Muscle of back (tissue), 11 donors: ENCODE measurements around the gene AP4S1. TPM values are rescaled to one million over a fixed set of nuclear protein-coding genes. Genes with fewer than 3 reads are reported as not detected.
A peak's percentile ranks its signal among the peaks of the same experiment; 100 is the strongest.

ENCODE experiments used
- DNase-seq, 3 donors: peaks; one replicate each; pipeline versions ENCODE4 v3.0.0 to v3.0.0-alpha.2; 2013
- polyA plus RNA-seq, 10 donors: library from polyadenylated mRNA; unstranded; fragments of 120-200 nt; gene quantifications; one replicate each; pipeline ENCODE4 v1.2.1, GENCODE V29; 2013; ENCODE audit not compliant: insufficient read length in 10 of 10

Gene AP4S1
- polyA plus RNA-seq, 10 donors: 12.7 to 17.9 (median 14.2) TPM

- DNase-seq: peak in 2 of 3 donors; percentile 8 to 9
These were observed 103.4 kb downstream of the AP4S1 start for GRCh38 chr14:31128601-31129526.

- DNase-seq: no peak
These were observed 107.7 kb downstream of the AP4S1 start for GRCh38 chr14:31133133-31133532.

- no peak for DNase-seq
These were observed 111.9 kb downstream of the AP4S1 start for GRCh38 chr14:31137214-31137889.

- no peak for DNase-seq
These were observed 112.9 kb downstream of the AP4S1 start for GRCh38 chr14:31138301-31138700.

- no peak for DNase-seq
These were observed 113.9 kb downstream of the AP4S1 start for GRCh38 chr14:31139301-31139847.

GRCh38 chr14:31142455-31143087 lies 117.1 kb downstream of the AP4S1 start:
- no peak for DNase-seq

Other genes starting within 250 kb of the AP4S1 start
- gene COCH, start 151.1 kb upstream of the AP4S1 start, polyA plus RNA-seq: 1 to 10 TPM; 5.2 to 8.3 (median 7.1) TPM
- 10 to 100 TPM; 37.7 to 58.5 (median 45.2) TPM for gene STRN3, start 730 bp downstream of the AP4S1 start, polyA plus RNA-seq
- gene HECTD1, start 182.1 kb downstream of the AP4S1 start, polyA plus RNA-seq: 100 to 1,000 TPM in 9 of 10 donors, 10 to 100 TPM in 1; 96.9 to 136 (median 115) TPM